Left forelimb (tissue), 1 donor: Measurements from ENCODE around the gene ZCCHC9.
A peak's percentile ranks its signal among the peaks of the same experiment; 100 is the strongest.
"Not testable (repeated sequence)": the region's sequence is repeated elsewhere in the genome, so short reads cannot be mapped to it uniquely, and the experiment has no call there.

ENCODE experiments used
- DNase-seq: peaks from one replicate; pipeline ENCODE4 v3.0.0-alpha.2; 2018; ENCODE audit warnings: low spot score

ZCCHC9 gene, protein sequence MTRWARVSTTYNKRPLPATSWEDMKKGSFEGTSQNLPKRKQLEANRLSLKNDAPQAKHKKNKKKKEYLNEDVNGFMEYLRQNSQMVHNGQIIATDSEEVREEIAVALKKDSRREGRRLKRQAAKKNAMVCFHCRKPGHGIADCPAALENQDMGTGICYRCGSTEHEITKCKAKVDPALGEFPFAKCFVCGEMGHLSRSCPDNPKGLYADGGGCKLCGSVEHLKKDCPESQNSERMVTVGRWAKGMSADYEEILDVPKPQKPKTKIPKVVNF

DNA sequence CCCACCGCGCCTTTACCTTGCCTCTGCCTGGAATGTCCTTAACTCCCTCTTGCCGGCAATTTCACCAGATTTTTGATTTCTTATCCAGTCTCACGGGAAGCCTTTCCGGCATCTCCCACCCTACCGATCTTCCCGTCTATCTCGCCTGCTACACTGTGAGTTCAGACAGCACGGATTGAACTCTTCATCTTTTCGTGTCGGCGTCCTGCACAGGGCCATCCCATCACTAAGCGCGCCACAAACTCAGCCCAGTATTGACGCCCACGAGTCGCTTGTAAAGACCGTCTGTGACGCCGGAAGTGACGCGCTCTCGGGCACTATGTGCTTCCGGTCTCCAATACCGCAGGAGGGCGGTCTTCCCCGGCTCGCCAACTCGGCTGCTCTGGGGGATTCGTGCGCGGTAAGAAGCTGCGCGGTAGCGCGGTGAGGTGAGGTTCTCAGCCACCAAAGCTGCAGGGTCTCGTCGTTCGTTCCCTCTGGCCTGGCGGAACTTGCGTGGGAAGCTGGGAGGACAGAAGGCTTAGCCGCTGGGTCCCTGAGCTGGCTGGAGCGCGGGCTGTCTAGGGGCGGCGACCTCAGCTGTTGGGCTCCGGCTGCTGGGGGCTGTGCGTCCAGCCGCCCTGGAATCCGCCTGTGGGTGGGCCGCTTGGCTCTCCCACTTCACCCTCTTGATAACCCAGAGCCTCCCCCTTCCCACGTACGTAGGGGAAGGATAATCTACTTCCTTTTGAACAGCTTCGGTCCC lies at the start of gene ZCCHC9:
Gene ZCCHC9, plus strand, starts transcription at position 317 of the 745 bp plus-strand sequence. CDS start 3,171 bp downstream, outside the sequence.
- peak; percentile 96 for DNase-seq

DNA sequence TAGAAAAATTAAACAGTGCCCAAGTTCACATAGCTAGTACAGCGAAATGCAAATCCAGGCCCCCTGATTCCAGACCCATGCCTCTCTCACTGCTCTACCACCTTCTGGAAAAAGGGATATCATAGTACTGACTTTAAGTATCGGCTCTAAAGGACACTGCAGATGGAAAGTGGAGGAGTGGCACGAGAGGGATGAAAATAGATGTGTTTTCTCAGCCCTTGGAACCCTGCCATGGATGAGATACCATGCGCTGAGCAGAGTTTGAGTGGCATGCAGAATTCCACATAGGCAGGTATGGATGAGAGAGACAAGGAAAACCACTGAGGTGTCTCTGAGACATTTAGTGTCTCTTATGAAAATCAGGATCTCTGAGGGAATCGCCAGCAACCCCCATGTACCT lies 49.5 kb upstream of the ZCCHC9 start:
- no peak for DNase-seq

DNA sequence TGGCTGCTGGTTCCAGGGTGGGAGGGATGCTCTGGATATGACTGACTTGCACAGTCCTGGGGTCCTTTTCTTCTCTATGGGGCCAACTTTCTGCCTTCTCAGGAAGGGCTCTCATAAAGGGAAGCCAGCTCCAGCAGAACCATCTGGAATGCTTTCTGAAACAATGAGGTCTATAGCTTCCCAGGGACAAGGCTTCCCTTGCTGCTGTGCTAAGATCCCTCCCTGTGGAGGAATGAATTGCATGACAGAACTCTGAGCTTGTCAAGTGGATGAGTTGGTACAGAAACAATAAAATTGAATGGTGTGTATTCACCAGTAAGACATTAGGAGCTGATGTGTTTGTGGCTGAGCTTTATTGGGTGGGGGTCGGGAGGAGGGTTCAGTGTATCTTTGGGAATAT lies 48.5 kb upstream of the ZCCHC9 start:
- DNase-seq, result no peak

DNA sequence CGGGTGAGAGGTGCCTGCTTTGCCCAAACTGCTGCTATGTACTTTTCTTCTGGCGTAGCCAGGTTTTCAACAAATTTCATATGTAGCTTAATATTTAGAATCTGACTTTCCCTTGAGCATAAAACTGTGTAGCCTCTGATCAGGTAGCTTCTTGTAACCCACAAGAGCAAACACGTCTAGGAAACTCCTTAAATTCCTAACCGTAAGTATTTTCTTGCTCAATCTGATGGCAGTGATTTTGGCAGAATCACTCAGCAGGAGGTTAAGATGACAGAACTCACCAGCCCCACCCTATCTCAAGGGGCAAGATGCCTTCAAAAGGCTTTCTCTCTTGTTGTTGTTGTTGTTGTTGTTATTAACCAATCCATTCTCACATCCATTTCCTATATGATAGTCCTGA lies 47.5 kb upstream of the ZCCHC9 start:
- no peak for DNase-seq

DNA sequence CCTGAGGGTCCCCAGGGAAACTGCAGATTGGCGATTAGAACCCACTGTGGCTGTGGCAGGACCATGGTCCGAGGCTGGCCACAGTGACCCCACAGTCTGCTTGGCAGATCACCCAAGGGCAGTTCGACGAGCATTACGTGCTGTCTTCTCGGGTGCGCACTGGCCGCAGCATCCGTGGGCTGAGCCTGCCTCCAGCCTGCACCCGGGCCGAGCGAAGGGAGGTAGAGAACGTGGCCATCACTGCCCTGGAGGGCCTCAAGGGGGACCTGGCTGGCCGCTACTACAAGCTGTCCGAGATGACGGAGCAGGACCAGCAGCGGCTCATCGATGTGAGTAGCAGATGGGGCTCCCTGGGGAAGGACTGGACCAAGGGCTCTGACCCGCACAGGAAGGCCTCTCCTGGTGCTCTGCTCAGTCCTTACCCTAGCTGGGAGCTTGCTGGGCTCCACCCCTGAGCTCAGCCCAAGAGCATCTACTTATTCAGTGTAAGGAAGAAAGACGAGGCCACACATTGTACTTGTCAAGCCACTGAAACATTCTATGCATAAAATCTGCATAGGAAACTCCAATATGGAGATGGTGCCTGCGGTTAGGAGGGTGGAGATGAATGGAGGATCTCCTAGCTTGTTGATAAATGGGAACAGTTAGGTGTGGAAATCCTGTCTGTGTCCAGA lies 46.4 kb upstream of the ZCCHC9 start:
- no peak for DNase-seq

DNA sequence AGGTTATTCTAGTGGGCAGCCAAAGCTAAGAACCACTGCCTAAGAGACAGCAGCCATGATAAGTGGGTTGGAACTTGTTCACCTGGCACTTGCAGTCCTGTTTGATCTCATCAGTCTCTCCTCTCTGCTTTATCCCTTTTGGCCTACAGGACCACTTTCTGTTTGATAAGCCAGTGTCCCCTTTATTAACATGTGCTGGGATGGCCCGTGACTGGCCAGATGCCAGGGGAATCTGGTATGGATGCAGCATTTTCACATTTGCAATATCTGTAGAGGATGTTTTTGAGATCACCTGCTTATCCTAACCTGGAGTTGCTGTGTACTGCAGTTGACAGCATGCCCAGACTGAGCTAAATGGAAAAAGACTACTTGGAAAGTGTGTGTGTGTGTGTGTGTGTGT lies 44.6 kb upstream of the ZCCHC9 start:
- DNase-seq, result no peak

DNA sequence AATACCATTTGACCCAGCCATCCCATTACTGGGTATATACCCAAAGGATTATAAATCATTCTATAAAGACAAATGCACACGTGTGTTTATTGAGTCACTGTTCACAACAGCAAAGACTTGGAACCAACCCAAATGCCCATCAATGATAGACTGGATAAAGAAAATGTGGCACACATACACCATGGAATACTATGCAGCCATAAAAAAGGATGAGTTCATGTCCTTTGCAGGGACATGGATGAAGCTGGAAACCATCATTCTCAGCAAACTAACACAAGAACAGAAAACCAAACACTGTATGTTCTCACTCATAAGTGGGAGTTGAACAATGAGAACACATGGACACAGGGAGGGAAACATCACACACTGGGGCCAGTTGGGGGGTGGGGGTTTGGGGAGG lies 38.6 kb upstream of the ZCCHC9 start:
- DNase-seq, result not testable (repeated sequence)

DNA sequence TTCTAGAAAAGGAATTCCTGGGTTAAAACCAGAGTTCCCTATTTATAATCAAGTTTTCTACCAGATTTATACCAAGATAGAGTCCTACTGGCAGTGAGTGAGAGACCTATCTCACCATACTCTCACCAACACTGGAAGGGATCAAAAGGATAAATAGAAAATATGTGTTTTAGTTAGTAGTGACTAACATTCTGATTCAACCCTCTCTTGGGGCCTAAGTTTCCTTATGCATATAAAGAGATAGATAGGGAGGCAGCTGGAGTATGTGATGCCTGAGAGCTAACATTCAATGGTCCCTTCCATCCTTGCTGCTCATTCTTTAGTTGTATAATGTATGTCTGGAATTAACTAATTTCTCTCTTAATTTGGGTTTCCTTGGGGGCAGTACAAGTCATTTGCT lies 36.3 kb upstream of the ZCCHC9 start:
- DNase-seq, result no peak

DNA sequence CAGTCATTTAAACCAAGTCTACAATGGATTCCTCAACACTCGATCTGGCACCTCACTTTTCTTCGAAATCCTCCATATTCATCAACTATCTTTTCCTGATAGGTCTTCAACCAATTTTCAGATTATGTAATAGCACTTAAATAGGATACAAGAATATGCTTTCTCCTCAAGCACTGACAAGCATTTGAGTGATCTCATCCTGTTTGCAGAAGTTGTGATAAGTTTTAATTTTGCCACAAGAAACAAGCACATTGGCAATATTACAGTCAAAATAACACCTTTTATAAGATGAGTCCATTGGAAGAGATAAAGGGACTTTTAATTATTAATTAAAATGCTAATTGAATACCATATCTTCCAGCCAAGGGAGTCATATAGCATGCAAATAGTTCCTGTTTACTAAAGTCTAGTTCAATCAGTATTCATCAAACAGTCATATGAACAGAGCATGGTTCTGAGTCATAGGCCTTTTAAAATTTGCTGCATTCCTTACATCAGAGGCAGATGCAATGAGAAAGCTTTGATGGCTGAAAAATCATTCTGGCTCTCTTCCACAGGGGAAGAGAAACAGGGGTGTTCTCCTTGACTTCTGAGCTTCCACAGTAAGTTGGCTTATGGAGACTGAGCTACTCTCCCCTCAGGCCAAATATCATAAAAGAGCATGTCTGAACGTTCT lies 32.7 kb upstream of the ZCCHC9 start:
- no peak for DNase-seq

DNA sequence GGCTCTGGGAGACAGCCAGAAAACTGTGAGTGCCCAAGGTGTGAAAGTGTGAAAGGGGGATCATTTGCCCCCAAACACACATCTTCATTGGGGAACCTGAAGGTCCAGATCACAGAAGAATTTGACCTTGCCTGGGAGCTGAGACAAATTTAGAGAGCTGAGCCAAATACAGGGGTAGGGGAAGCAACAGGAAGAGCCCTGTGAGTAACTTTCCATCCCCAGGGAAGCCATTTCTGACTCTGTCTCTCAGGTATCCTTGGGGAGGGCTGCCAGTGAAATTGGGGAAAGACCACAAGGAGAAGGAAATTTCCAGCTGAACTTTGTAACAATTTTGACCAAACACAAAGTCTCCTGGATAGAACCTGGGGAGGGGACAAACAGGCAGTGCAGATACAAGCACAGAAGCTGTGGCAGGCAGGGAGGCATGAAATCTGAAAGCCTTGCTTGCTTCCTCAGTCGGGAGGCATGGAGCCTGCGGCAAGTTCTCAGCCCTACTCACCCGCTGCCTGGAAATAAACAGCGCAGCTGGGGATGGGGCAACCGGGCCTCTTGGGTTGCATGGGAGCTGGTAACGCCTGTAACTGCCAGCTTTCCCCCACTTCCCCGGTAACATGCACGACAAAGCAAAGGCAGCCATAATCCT lies 31.5 kb upstream of the ZCCHC9 start:
- no peak for DNase-seq

DNA sequence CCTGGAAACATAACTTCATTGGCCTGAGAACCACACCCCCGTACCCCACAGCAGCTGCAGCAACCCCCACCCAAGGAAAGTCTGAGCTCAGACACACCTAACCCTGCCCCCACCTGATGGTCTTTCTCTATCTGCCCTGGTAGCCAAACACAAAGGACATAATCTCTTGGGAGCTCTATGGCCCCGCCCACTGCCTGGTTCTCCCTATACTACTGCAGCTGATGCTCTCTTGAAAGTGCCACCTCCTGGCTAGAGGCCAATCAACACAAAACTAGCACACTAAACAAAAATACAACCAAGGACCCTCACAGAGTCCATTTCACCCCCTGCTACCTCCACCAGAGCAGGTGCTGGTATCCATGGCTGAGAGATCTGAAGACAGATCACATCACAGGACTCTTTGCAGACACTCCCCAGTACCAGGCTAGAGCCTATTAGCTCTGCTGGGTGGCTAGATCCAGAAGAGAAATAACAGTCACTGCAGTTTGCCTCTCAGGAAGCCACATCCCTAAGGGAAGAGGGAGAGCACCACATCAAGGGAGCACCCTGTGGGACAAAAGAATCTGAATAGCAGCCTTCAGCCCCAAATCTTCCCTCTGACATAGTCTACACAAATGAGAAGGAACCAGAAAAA lies 30.9 kb upstream of the ZCCHC9 start:
- DNase-seq, result not testable (repeated sequence)

DNA sequence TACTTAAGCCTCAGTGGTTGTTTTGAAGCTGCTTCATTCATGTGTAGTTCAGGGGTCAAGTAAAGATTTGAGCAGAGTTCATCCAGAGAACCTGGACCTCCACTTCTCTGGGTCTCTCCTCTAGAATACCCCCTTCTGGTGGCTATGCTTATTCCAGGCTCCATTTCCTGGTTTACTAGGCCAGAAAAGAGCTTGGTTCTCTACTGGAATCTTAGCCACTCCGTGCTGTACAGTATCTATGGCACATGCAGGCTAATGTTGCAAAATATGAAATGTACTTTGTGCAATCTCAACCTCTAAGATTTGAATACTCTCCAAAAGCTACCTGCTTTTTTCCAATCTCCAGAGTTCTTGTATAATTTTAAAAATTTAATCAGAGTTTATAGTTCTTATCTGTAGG lies 17.4 kb upstream of the ZCCHC9 start:
- no peak for DNase-seq

DNA sequence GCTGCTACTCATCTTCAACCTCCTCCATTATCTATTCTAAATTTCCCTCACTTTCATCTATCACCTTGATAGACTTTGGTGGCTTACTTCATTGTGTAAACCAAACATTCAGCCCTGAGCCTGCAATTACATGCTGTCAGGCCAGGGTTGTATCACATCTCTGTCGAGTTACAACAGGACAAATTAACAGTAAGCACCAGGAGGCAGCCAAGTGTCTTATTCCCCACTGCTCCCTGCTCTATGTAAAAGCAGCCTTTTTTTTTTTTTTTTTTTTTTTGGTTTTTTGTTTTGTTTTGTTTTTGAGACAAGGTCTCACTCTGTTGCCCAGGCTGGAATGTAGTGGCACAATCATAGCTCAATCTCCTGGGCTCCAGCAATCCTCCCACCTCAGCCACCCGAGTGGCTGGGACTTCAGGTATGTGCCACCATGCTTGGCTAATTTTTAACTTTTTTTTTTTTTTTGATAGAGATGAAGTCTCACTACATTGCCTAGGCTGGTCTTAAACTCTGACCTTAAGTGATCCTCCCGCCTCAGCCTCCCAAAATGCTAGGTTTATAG lies 15.2 kb upstream of the ZCCHC9 start:
- no peak for DNase-seq

DNA sequence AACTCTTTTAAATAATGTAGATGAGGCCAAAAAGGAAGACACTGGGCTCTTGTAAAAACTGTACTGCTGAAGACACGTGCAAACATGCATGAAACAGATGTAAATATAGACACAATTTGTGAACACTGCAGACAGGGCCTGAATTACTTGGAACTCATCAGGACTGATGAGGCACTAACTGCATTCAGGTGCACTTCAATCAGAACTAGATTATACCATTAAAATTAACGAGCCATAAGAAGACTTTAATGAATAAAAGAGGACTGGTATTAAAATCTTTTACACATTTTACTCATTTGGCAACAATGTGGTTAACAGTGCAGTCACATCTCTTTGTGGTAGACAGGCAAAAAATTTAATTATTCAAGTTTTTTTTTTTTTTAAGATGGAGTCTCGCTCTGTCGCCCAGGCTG lies 13.4 kb upstream of the ZCCHC9 start:
- DNase-seq, result no peak

DNA sequence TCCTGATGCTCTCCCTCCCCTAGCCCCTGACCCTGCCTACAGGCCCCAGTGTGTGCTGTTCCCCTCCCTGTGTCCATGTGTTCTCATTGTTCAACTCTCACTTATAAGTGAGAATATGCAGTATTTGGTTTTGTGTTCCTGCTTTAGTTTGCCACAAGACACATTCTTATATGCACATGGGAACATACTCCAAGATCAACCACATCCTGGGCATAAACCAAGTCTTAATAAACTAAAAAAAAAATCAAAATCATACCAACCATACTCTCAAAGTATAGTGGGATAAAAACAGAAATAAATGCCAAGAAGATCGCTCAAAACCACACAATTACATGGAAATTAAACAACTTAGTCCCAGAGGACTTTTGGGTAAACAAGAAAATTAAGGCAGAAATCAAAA lies 11.2 kb upstream of the ZCCHC9 start:
- DNase-seq, result no peak

DNA sequence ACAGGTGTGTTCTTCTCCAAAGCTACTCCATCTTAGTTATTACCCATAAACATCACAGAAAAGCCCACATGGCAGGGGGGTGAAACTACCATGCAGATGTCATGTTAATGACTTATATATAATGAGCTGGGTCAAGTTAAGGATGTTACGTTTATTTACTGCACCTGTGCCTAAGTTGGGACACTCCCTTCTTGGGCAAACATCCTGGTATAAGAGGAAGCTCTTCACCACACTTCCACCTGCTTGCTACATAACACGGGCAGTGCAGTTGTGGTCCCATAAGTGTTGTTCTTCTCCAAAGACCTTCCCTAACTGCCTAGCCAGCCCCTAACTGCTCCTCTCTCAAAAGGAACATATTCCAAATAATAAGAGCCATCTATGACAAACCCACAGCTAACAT lies 9.3 kb upstream of the ZCCHC9 start:
- DNase-seq, result no peak

DNA sequence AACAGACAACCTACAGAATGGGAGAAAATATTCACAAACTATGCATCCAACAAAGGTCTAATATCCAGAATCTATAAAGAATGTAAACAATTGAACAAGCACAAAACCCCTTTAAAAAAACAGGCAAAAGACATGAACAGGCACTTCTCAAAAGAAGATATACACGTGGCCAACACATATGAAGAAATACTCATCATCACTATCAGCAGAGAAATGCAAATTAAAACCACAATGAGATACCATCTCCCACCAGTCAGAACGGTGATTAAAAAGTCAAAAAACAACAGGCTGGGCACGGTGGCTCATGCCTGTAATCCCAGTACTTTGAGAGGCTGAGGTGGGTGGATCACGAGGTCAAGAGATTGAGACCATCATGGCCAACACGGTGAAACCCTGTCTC lies 7.4 kb upstream of the ZCCHC9 start:
- DNase-seq, result not testable (repeated sequence)

DNA sequence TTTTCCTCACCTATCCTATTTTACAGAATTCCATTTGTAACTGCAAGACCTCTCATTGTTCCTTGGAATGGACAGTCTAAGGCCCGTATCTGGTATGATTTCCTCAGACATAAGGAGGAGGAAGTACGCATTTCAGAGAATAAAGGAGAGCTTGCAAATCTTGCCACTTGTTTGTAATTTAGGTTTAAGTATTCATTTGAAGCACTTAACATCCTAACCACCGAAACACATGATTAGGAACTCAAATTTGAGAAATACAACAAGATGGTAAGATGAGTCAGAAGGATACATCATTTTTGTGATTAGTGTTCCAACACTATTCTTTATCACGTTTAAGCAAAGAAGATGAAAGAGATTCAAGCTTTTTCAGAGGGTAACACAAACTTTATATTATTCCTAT lies 3.9 kb upstream of the ZCCHC9 start:
- DNase-seq, result no peak

DNA sequence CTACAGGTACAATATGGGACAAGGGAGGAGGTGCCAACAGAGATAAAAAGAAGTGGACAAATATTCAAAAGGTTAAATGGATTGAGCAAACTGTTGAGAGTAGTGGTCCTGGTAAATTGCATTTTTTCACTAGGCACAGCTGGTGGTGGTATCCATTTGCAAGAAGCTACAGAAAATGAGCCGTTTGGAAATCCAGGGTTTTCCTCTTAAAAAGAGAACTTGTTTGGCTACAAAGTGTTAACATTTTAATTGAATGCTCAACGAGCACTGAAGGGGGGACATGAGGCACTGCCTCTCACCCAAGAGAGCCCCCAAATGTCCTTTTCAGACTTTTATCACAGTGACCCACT lies 491 bp upstream of the ZCCHC9 start:
- DNase-seq, result no peak

DNA sequence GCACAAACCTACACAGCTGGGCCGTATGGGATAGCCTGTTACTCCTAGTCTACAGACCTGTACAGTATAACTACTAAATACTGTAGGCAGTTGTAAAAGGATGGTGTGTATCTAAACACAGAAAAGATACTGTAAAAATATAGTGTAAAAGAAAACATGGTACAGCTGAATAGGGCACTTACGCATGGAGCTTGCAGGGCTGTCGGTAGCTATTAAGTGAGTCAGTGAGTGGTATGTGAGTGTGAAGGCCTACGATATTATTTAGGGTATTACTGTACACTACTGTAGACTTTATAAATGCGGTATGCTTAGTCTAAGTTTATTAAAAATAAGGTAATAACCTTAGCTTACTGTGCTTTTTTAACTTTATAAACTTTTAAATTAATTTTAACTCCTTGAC lies 1.2 kb downstream of the ZCCHC9 start:
- no peak for DNase-seq

DNA sequence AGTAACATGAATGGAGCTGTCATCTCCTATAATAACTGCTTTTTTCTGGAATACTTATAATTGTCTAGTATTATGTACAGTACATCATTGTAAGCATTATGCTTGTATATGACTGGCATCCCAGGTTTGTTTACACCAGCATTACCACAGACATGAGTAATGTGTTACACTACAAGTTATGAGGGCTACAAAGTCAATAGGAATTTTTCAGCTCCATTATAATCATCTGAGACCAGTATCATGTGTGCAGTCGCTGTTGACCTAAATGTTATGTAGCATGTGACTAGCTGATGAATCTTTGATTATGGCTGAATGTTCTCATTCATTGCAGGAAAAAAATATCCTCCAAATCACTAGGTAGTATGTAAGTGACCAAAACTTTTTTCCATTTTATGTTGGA lies 2.2 kb downstream of the ZCCHC9 start:
- DNase-seq, result no peak
